Body of pancreas (tissue), 4 donors: ENCODE measurements around the gene TMEM184A. TPM values are rescaled to one million over a fixed set of nuclear protein-coding genes. Genes with fewer than 3 reads are reported as not detected.

Experiments
- ATAC-seq: fragments of 150-250 bp; one replicate; pipeline ENCODE4 v1.9.1; 2016
- DNase-seq, 4 donors: peaks; one replicate each; pipeline ENCODE4 v3.0.0-alpha.2; 2019
- H3K27ac ChIP-seq, 4 donors: fragments of 200-600 bp; sonication (generic); 1 replicate in 3 of 4; 2 replicates in 1 of 4; pipeline versions ENCODE4 v1.5.1 to v1.6.1; 2016 to 2019; ENCODE audit warnings: mild to moderate bottlenecking in 1 of 4, mixed read lengths in 1 of 4, moderate library complexity in 1 of 4
- H3K27me3 ChIP-seq, 2 donors: fragments of 200-600 bp; sonication (generic); one replicate each; pipeline ENCODE4 v1.6.0; 2016; ENCODE audit warnings: mild to moderate bottlenecking in 1 of 2
- H3K36me3 ChIP-seq, 2 donors: fragments of 200-600 bp; sonication (generic); replicated peaks in 1 of 2; 2 replicates each; pipeline ENCODE4 v1.5.1; 2016; ENCODE audit warnings: low read depth in 2 of 2; ENCODE audit not compliant: insufficient read depth in 1 of 2
- H3K4me1 ChIP-seq: fragments of 200-600 bp; sonication (generic); one replicate; pipeline ENCODE4 v1.6.0; 2016
- H3K4me3 ChIP-seq, 2 donors: fragments of 200-600 bp; sonication (generic); 1 replicate in 1 of 2; 2 replicates in 1 of 2; pipeline ENCODE4 v1.5.1; 2016 to 2019
- H3K9me3 ChIP-seq, 3 donors: fragments of 200-600 bp; sonication (generic); 1 replicate in 2 of 3; 2 replicates in 1 of 3; pipeline ENCODE4 v1.5.1; 2016
- CTCF ChIP-seq, 7 experiments: fragments of 450-650 bp in 4 of 7; fragments of 200-600 bp in 3 of 7; sonication (generic) in 3 of 7; IDR thresholded peaks; one replicate each; pipeline ENCODE4 v1.5.1; 2016 to 2019; ENCODE audit warnings: antibody characterized with exemption in 7 of 7
- POLR2A ChIP-seq, 3 donors: fragments of 450-650 bp; IDR thresholded peaks; one replicate each; pipeline ENCODE4 v1.6.1; 2016; ENCODE audit warnings: antibody characterized with exemption in 3 of 3, mild to moderate bottlenecking in 2 of 3
- WGBS, 2 donors: methylation state at CpG; one replicate each; pipeline ENCODE4 v1.1.5; 2017; 5-methylcytosine and 5-hydroxymethylcytosine counted together
- intact Hi-C: fragments of 100-400 bp; cut with DNase I; formaldehyde crosslinking; loops from one replicate; pipeline ENCODE4 v1.15.1; 2023
- total RNA-seq, 2 donors: library from RNA; depleted of rRNA; stranded (reverse); fragments of >200 nt; gene quantifications; one replicate each; pipeline ENCODE4 v1.1.0, GENCODE V29; 2016

TMEM184A gene
- total RNA-seq, 2 donors from 2014 or later, result 21.0 to 65.3 TPM

- H3K4me3 ChIP-seq, result no peak overlapping the region
- TF ChIP-seq POLR2A (IDR thresholded peaks at IDR 0.05) (no peak), CTCF (IDR thresholded peaks at IDR 0.05) (no peak)
- no peaks in the 10 kb centered on the region for H3K27me3 ChIP-seq
- peaks cover 0 to 34% of the 10 kb centered on the region in 2 donors for H3K36me3 ChIP-seq
- ATAC-seq, result no peak
- no peaks in the 10 kb centered on the region for H3K9me3 ChIP-seq
- WGBS, 2 donors, result 90 to 91% methylated on average over 5 to 33 of the region's 33 CpGs
- H3K27ac ChIP-seq, result no peak overlapping the region
- H3K4me1 ChIP-seq, result peaks cover 3% of the 10 kb centered on the region
- intact Hi-C loops, result no loop called here
- DNase-seq, result no peak
Measured at GRCh38 chr7:1496531-1497292, 59.3 kb downstream of the TMEM184A start.

- H3K4me3 ChIP-seq, result no peak overlapping the region
- no peak for DNase-seq
Measured at GRCh38 chr7:1495564-1496242, 60.3 kb downstream of the TMEM184A start.

GRCh38 chr7:1494866-1495563 is 61.0 kb downstream of the TMEM184A start:
- ATAC-seq (no peak), DNase-seq (no peak)
- intact Hi-C loops, result no loop called here
- Histone ChIP-seq H3K36me3 (peaks cover 0 to 36% of the 10 kb centered on the region in 2 donors), H3K27me3 (no peaks in the 10 kb centered on the region), H3K9me3 (no peaks in the 10 kb centered on the region), H3K4me3 (no peak overlapping the region), H3K4me1 (no peaks in the 10 kb centered on the region), H3K27ac (no peak overlapping the region)
- WGBS, 2 donors, result 93% methylated on average over 27 of the region's 27 CpGs; no CpG with 5 or more reads in 1 of the 2 donors
- TF ChIP-seq CTCF (IDR thresholded peaks at IDR 0.05) (no peak), POLR2A (IDR thresholded peaks at IDR 0.05) (no peak)

More at GRCh38 chr7:1495564-1496242, 60.3 kb downstream of the TMEM184A start:
- 87 to 93% methylated on average over 19 to 34 of the region's 34 CpGs for WGBS, 2 donors
- ATAC-seq, result no peak
- Histone ChIP-seq H3K4me1 (no peaks in the 10 kb centered on the region), H3K36me3 (peaks cover 0 to 33% of the 10 kb centered on the region in 2 donors), H3K27ac (no peak overlapping the region), H3K27me3 (no peaks in the 10 kb centered on the region), H3K9me3 (no peaks in the 10 kb centered on the region)
- intact Hi-C loops, result no loop called here
- no peak for TF ChIP-seq POLR2A (IDR thresholded peaks at IDR 0.05)
- no peak for TF ChIP-seq CTCF (IDR thresholded peaks at IDR 0.05)

- ATAC-seq (no peak), DNase-seq (no peak)
- no peak overlapping the region for H3K27ac ChIP-seq
- peaks cover 0 to 31% of the 10 kb centered on the region in 2 donors for H3K36me3 ChIP-seq
- no peak overlapping the region for H3K4me3 ChIP-seq
- no peaks in the 10 kb centered on the region for H3K4me1 ChIP-seq
- H3K27me3 ChIP-seq, result no peaks in the 10 kb centered on the region
- TF ChIP-seq POLR2A (IDR thresholded peaks at IDR 0.05) (no peak), CTCF (IDR thresholded peaks at IDR 0.05) (no peak)
- intact Hi-C loops, result no loop called here
- H3K9me3 ChIP-seq, result no peaks in the 10 kb centered on the region
- 90 to 97% methylated on average over 14 to 25 of the region's 25 CpGs for WGBS, 2 donors
Measured at GRCh38 chr7:1494447-1494846, 61.6 kb downstream of the TMEM184A start.
